K562 (cell line): ENCODE results near the gene YPEL4. TPM values are rescaled to one million over a fixed set of nuclear protein-coding genes. Genes with fewer than 3 reads are reported as not detected.

Experiments
- ARID1B ChIP-seq: fragments of 450-650 bp; IDR thresholded peaks from 2 replicates; pipeline ENCODE4 v1.6.1; 2016; ENCODE audit warnings: antibody characterized with exemption, mild to moderate bottlenecking, inconsistent platforms
- C11orf30 ChIP-seq: fragments of 450-650 bp; IDR thresholded peaks from 2 replicates; pipeline ENCODE4 v1.6.1; 2016; ENCODE audit warnings: low read depth, mild to moderate bottlenecking
- CEBPB ChIP-seq: fragments of 450-650 bp; IDR thresholded peaks from 2 replicates; pipeline ENCODE4 v1.6.1; 2016; ENCODE audit warnings: missing genetic modification characterization, missing compliant biosample characterization
- CEBPG ChIP-seq, 3 experiments: fragments of 200-800 bp in 1 of 3; sonication (Bioruptor generic) in 1 of 3; sonication (generic) in 1 of 3; formaldehyde crosslinking in 1 of 3; IDR thresholded peaks in 2 of 3; conservative IDR thresholded peaks in 1 of 3; 2 replicates each; pipeline versions ENCODE4 v1.6.1 to v1.8.0; 2016 to 2022; ENCODE audit warnings: missing compliant biosample characterization in 2 of 3, missing genetic modification characterization in 2 of 3, mild to moderate bottlenecking in 1 of 3, missing genetic modification reagents in 1 of 3
- EGR1 ChIP-seq: fragments of 450-650 bp; conservative IDR thresholded peaks from 2 replicates; pipeline ENCODE4 v1.6.1; 2017; ENCODE audit warnings: mild to moderate bottlenecking
- ELF1 ChIP-seq: fragments of 200-800 bp; sonication (Bioruptor generic); IDR thresholded peaks from 2 replicates; pipeline ENCODE4 v1.6.1; 2016; ENCODE audit warnings: missing genetic modification characterization, missing compliant biosample characterization
- GATA2 ChIP-seq: sonication (generic); formaldehyde crosslinking; IDR thresholded peaks from 2 replicates; pipeline ENCODE4 v1.4.0; 2020; ENCODE audit warnings: mild to moderate bottlenecking, missing genetic modification reagents
- KLF1 ChIP-seq: fragments of 450-650 bp; IDR thresholded peaks from 2 replicates; pipeline ENCODE4 v1.6.1; 2016; ENCODE audit warnings: missing genetic modification characterization, missing compliant biosample characterization
- MEIS2 ChIP-seq: fragments of 450-650 bp; IDR thresholded peaks from 2 replicates; pipeline ENCODE4 v1.6.1; 2014; ENCODE audit warnings: mild to moderate bottlenecking; ENCODE audit not compliant: partially characterized antibody
- MIER1 ChIP-seq: fragments of 450-650 bp; IDR thresholded peaks from 2 replicates; pipeline ENCODE4 v1.6.1; 2016; ENCODE audit warnings: antibody characterized with exemption, mild to moderate bottlenecking, low read depth
- POLR2A ChIP-seq: fragments of 450-650 bp; conservative IDR thresholded peaks from 2 replicates; pipeline ENCODE4 v1.6.1; 2016
- RFX5 ChIP-seq: IDR thresholded peaks from 2 replicates; pipeline ENCODE4 v1.6.1; 2011; ENCODE audit warnings: low read depth, mild to moderate bottlenecking, improper control_type of control experiment, low read length
- SNRNP70 ChIP-seq: fragments of 200-400 bp; formaldehyde crosslinking; optimal IDR thresholded peaks from 2 replicates; pipeline ENCODE3; 2017; ENCODE audit warnings: low read depth, low read length
- SP1 ChIP-seq: sonication (generic); formaldehyde crosslinking; IDR thresholded peaks from 2 replicates; pipeline ENCODE4 v1.8.1; 2022; ENCODE audit warnings: mild to moderate bottlenecking, missing genetic modification reagents
- SRSF9 ChIP-seq: fragments of 200-400 bp; formaldehyde crosslinking; IDR thresholded peaks from 2 replicates; pipeline ENCODE4 v1.6.1; 2017; ENCODE audit warnings: low read depth, low read length, borderline replicate concordance
- TCF3 ChIP-seq: sonication (generic); formaldehyde crosslinking; IDR thresholded peaks from 2 replicates; pipeline ENCODE4 v1.4.0; 2020; ENCODE audit warnings: mild to moderate bottlenecking, missing genetic modification reagents
- TFAM ChIP-seq: fragments of 250-450 bp; sonication (Bioruptor Pico); conservative IDR thresholded peaks from 2 replicates; pipeline ENCODE4 v1.5.0; 2021; ENCODE audit warnings: mild to moderate bottlenecking, moderate library complexity
- ZNF584 ChIP-seq: fragments of 200-800 bp; sonication (Bioruptor generic); IDR thresholded peaks from 2 replicates; pipeline ENCODE4 v1.6.1; 2016; ENCODE audit warnings: low read depth, mild to moderate bottlenecking, missing genetic modification characterization, missing compliant biosample characterization
- ZNF778 ChIP-seq: fragments of 450-650 bp; formaldehyde crosslinking; IDR thresholded peaks from 2 replicates; pipeline ENCODE4 v1.4.0; 2020; ENCODE audit warnings: mild to moderate bottlenecking, moderate library complexity
- ZNF780A ChIP-seq: fragments of 250-450 bp; sonication (Bioruptor Pico); IDR thresholded peaks from 2 replicates; pipeline ENCODE4 v1.5.0; 2021; ENCODE audit warnings: mild to moderate bottlenecking
- polyA plus RNA-seq, 8 experiments: library from polyadenylated mRNA; depleted of rRNA in 4 of 8; stranded (reverse) in 5 of 8; unstranded in 3 of 8; fragments of >200 nt; fragmentation: Nextera tagmentation in 2 of 8; fragmentation: Illumina TruSeq in 1 of 8; extraction: Ambion mirVana in 2 of 8; extraction: Trizol in 1 of 8; gene quantifications; 2 replicates each; pipeline versions ENCODE4 v1.2.1 to v1.2.3, GENCODE V29; 2011 to 2014; ENCODE audit warnings: inconsistent platforms in 1 of 8, missing spikeins in 1 of 8
- total RNA-seq, 7 experiments: library from RNA; depleted of rRNA in 6 of 7; stranded (reverse); fragments of >200 nt in 6 of 7; fragmentation: Illumina TruSeq in 2 of 7; extraction: Trizol in 2 of 7; gene quantifications; 2 replicates each; pipeline versions ENCODE4 v1.2.1 to v1.2.3, GENCODE V29; 2011 to 2021; ENCODE audit warnings: low replicate concordance in 1 of 7
- TF ChIP-seq, protein P1 (sequence below): fragments of 450-650 bp; formaldehyde crosslinking; IDR thresholded peaks from 2 replicates; pipeline ENCODE4 v1.4.0; 2020; ENCODE audit warnings: mild to moderate bottlenecking, moderate library complexity
- TF ChIP-seq, protein P2 (sequence below): sonication (generic); formaldehyde crosslinking; IDR thresholded peaks from 2 replicates; pipeline ENCODE4 v1.8.0; 2022; ENCODE audit warnings: missing genetic modification reagents, mild to moderate bottlenecking, borderline replicate concordance
- TF ChIP-seq, protein P3 (sequence below): fragments of 450-650 bp; IDR thresholded peaks from 2 replicates; pipeline ENCODE4 v1.6.1; 2018; ENCODE audit warnings: mild to moderate bottlenecking, low read depth; ENCODE audit not compliant: partially characterized antibody

Gene YPEL4
- total and polyA plus RNA-seq, 9 of the 15 experiments (the other 6 are each of a cell fraction or from before 2014, with no cell fraction given) = 0.07 to 1.4 (median 0.40) TPM; not detected in 2

DNA sequence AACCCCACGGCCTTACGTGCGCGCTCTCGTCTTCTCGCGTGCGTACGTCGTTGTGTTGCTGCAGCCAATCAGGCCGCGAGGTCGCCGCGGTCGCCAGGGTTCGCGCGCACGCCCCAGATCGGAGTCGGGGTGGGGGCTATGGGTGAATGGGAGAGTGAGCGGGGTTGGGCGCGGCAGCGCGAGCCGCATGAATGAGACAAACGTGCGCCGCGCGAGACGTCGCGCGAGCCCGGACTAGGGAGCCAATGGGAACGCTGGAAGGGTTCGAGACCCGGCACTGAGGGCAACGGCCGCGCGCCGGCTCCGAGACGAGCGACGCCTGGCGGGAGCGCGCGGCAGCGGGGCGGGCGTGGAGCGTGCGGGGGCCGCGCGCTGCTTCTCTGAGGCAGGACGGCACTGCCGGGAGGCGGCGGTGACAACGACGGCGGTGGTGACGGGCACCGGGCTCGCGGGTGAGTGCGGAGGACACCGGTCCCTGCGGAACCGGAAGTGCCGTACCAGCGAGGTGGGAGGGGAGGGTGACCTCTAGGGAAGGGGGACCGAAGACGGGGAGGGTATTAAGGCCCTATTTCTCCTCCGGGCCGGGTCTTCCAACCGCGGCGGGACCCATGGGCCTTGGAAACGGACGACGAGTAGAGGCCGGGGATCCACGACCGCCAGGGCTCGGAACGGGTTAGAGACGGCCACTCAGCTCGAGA is 18.2 kb upstream of the YPEL4 start, which contains the start of gene ZDHHC5 (continued):
- TF ChIP-seq EGR1 (peak; percentile 77), POLR2A (peak; percentile 89), TFAM (CRISPR knock-in tag) (no peak), ZNF780A (CRISPR knock-in tag) (no peak), C11orf30 (no peak; the same call in 1 of the 2 replicates), ARID1B (no peak), ELF1 (tag) (no peak), SRSF9 (no peak), MIER1 (no peak), MEIS2 (peak; percentile 55), KLF1 (peak; percentile 78), SNRNP70 (no peak), RFX5 (0 out of 2 replicates have a peak, but pooled peaks have one; percentile 4), SP1 (CRISPR knock-in tag) (peak; percentile 19; the same call in 1 of the 2 replicates), GATA2 (CRISPR knock-in tag) (no peak), ZNF584 (CRISPR knock-in tag) (peak; percentile 90; the same call in 1 of the 2 replicates), ZNF778 (no peak), CEBPG (CRISPR knock-in tag; IDR thresholded peaks at IDR 0.05) (no peak), CEBPG (tag; conservative IDR thresholded peaks at IDR 0.05 in 1 of 2, IDR thresholded peaks at IDR 0.05 in 1 of 2) (no peak), TCF3 (CRISPR knock-in tag) (no peak), CEBPB (tag) (no peak)
- TF ChIP-seq, protein P1, sequence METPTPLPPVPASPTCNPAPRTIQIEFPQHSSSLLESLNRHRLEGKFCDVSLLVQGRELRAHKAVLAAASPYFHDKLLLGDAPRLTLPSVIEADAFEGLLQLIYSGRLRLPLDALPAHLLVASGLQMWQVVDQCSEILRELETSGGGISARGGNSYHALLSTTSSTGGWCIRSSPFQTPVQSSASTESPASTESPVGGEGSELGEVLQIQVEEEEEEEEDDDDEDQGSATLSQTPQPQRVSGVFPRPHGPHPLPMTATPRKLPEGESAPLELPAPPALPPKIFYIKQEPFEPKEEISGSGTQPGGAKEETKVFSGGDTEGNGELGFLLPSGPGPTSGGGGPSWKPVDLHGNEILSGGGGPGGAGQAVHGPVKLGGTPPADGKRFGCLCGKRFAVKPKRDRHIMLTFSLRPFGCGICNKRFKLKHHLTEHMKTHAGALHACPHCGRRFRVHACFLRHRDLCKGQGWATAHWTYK = peak; percentile 40; the same call in 1 of the 2 replicates
- TF ChIP-seq, protein P2, sequence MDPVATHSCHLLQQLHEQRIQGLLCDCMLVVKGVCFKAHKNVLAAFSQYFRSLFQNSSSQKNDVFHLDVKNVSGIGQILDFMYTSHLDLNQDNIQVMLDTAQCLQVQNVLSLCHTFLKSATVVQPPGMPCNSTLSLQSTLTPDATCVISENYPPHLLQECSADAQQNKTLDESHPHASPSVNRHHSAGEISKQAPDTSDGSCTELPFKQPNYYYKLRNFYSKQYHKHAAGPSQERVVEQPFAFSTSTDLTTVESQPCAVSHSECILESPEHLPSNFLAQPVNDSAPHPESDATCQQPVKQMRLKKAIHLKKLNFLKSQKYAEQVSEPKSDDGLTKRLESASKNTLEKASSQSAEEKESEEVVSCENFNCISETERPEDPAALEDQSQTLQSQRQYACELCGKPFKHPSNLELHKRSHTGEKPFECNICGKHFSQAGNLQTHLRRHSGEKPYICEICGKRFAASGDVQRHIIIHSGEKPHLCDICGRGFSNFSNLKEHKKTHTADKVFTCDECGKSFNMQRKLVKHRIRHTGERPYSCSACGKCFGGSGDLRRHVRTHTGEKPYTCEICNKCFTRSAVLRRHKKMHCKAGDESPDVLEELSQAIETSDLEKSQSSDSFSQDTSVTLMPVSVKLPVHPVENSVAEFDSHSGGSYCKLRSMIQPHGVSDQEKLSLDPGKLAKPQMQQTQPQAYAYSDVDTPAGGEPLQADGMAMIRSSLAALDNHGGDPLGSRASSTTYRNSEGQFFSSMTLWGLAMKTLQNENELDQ (CRISPR knock-in tag) = no peak
- TF ChIP-seq, protein P3, sequence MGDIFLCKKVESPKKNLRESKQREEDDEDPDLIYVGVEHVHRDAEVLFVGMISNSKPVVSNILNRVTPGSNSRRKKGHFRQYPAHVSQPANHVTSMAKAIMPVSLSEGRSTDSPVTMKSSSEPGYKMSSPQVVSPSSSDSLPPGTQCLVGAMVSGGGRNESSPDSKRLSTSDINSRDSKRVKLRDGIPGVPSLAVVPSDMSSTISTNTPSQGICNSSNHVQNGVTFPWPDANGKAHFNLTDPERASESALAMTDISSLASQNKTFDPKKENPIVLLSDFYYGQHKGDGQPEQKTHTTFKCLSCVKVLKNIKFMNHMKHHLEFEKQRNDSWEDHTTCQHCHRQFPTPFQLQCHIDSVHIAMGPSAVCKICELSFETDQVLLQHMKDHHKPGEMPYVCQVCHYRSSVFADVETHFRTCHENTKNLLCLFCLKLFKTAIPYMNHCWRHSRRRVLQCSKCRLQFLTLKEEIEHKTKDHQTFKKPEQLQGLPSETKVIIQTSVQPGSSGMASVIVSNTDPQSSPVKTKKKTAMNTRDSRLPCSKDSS = no peak
